GM13977 (cell line): Measurements from ENCODE around the gene KCNIP4.

Source experiments
- DNase-seq: peaks from one replicate; pipeline ENCODE4 v3.0.0; 2012; ENCODE audit warnings: low spot score
- in situ Hi-C: fragments of 300-500 bp; cut with MboI; formaldehyde crosslinking; loops from one replicate; pipeline ENCODE4 v1.12.0; 2022; ENCODE audit warnings: low sequenced_read_pairs, low pct_unique_long_range_greater_than_20kb, mixed read lengths, inconsistent platforms; ENCODE audit not compliant: unreplicated experiment
- TF ChIP-seq, protein P1 (sequence below): IDR thresholded peaks from 2 replicates; pipeline ENCODE4 v1.5.1; 2012; ENCODE audit warnings: mild to moderate bottlenecking, control low read depth; ENCODE audit not compliant: insufficient read depth; ENCODE audit errors: extremely low read depth, missing control alignments

The KCNIP4 gene

DNA sequence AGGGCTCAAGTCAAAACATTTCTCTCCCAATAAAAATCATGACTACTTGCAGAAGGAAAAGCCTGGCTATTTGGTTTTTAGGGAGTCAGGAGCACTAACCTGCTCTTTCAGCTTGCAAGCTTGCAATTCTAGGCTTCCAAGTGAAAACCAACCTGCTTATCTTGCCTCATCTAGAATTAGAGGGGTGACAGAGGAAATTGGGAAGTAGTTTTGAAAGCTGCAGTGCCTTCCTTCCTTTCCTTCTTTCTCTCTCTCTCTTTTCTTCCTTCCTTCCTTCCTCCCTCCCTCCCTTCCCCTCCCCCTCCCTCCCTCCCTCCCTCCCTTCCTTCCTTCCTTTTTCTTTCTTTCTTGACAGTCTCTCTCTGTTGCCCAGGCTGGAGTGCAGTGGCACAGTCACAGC lies 417.5 kb downstream of the KCNIP4 start:
- TF ChIP-seq, protein P1, sequence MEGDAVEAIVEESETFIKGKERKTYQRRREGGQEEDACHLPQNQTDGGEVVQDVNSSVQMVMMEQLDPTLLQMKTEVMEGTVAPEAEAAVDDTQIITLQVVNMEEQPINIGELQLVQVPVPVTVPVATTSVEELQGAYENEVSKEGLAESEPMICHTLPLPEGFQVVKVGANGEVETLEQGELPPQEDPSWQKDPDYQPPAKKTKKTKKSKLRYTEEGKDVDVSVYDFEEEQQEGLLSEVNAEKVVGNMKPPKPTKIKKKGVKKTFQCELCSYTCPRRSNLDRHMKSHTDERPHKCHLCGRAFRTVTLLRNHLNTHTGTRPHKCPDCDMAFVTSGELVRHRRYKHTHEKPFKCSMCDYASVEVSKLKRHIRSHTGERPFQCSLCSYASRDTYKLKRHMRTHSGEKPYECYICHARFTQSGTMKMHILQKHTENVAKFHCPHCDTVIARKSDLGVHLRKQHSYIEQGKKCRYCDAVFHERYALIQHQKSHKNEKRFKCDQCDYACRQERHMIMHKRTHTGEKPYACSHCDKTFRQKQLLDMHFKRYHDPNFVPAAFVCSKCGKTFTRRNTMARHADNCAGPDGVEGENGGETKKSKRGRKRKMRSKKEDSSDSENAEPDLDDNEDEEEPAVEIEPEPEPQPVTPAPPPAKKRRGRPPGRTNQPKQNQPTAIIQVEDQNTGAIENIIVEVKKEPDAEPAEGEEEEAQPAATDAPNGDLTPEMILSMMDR = no peak
- DNase-seq = no peak
- in situ Hi-C loops = no loop called here

DNA sequence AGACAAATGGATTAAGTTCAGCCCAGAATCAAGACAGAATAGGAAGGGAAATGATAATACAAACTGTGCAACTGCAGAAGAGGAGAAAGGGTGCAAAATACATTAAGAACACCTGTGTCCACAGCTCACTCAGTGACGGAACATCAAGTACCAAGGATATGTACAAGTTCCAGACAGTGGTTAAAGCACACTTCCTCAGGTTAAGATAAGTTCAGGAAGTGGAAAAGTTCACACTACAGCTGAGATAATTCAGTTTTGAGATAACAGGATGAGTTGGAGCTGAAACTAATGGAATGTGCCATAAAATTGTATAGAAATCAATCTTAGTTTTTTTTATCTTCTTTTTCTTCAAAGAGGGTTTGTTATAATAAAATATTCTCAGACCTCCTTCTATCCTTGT lies 419.4 kb downstream of the KCNIP4 start:
- in situ Hi-C loops = no loop called here
- TF ChIP-seq, protein P1 = no peak
- no peak for DNase-seq

DNA sequence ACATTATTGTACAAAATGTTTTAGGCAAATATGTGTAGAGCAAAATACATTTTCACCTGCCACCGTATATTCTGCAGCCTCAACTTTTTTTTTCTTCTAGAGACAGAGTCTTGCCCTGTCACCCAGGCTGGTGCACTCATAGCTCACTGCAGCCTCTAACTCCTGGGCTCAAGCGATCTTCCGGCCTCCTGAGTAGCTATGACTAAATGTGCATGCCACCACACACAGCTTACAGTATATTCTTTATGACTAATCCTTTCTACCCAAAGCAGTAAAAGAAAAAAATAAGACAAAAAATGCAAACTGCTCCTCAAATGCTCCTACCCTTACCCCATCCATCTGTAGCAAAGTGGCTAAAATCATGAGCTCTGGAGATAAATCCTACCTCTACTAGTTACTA lies 426.3 kb downstream of the KCNIP4 start:
- in situ Hi-C loops = no loop called here
- TF ChIP-seq, protein P1 = no peak
- DNase-seq = no peak

- TF ChIP-seq, protein P1 = no peak
- in situ Hi-C loops = no loop called here
- DNase-seq = no peak
Measured at GRCh38 chr4:21517126-21517859, 431.3 kb downstream of the KCNIP4 start.

- TF ChIP-seq, protein P1 = no peak
- no peak for DNase-seq
- in situ Hi-C loops = no loop called here
Measured at GRCh38 chr4:21514022-21514694, 434.4 kb downstream of the KCNIP4 start.

DNA sequence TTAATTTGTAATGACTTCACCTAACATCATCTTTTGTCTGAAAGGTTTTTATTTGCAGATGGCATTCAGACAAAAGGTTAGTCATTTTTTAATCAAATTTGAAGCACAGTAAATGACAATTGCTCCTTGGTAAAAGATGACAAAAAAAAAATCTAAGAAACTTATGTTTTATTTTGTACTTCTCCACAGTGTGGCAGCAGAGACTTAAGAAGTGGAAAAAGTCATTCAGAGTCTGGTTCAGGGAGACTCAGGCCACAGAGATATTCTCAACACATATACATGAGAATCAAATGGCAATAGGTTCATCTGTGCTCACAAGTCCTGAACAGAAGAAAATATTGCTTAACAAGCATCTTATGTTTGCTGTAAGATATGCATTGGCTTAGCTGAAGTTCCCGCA lies 436.2 kb downstream of the KCNIP4 start:
- peak; percentile 16 for DNase-seq
- in situ Hi-C loops = no loop called here
- TF ChIP-seq, protein P1 = no peak
